Stimulated activated CD8-positive, alpha-beta memory T cell treated with anti-CD3 and anti-CD28 coated beads, Interleukin-7, amount 100 ng/mL, for 48 hours (primary cell): Measurements from ENCODE around the gene ZNF223.
A peak's percentile ranks its signal among the peaks of the same experiment; 100 is the strongest.

Experiments
- DNase-seq, 2 donors: peaks; one replicate each; pipeline ENCODE4 v3.0.0-alpha.2; 2020; ENCODE audit warnings: low read depth in 1 of 2; ENCODE audit errors: extremely low read depth in 1 of 2

The ZNF223 gene

DNA sequence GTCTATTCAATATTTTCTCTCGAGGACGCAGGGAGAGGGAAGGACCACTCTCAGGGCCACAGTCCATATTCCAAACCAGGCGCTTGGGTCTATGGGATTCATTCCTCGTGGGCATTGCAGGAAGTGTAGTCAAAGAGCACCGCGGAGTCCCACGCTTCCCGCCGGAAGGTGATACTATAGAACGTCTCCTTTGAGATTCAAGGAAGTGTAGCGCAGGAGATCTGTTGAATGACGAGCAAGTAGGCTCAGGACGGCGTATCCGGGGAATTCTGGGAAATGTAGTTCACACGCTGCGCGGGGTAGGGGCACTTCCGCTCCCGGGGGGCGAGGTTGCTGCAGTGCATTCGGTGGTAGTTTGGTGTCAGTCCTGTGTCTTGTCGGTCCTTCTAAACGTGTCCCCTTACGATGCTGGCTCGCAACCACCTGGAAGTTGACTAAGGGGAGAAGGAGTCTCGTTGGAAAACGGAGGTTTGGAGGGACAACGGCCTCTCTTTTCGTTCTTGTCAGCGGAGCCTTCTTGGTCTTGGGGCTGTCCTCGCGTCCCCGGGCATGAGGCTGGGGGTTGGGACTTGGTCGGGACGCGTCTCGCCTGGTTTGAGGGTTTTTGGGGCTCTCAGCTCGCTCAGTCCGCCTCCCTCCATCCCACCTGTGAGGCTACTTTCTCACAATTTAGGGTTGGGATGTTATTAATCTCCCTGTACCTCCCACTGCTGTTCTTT is 20.1 kb downstream of the ZNF223 start, which contains the start of gene ZNF284:
Gene ZNF284, plus strand, starts transcription at position 336 of the 719 bp plus-strand sequence. CDS start 4,231 bp downstream, outside the sequence.
- peak; percentile 59 to 71 for DNase-seq

DNA sequence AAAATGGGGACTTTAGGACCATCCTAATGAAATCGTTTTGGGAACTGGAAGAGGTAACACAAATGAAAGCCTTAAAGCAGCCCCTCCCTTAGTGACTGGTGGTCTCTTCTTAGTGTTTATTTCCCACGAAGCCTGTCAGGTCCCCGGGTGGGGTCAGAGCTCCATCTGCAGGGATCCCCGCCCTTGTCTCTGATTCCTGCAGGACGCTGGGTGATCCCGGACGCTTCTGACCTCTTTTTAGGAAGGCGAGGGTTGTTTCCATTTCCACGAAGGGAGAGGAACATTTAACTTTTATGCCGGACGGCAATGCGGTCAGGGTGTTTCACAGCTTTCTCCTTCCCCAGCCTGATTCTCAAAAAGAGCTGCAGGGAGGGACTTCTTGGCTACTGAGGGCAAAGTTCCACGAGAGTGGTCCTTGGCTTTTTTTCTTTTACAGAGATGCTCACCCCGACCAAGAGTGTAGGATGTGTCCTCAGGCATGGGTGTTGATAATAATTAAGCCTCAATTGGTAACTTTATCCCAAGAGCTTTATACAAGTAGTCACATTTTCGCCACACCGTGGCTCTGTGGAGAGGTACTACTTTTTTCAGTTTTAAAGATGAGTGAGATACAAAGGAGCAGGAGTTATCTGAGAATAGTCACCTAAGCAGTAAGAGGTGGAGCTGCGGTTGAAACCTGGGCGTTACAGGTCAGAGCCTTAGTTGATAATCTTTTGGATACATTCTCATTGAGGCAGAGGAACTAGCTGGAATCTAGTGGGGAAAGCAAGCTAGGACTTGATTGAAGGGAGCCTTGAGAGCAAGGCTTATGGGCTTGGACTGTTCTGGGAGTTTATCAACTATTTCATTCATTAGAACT is 20.9 kb downstream of the ZNF223 start:
- DNase-seq, result no peak

DNA sequence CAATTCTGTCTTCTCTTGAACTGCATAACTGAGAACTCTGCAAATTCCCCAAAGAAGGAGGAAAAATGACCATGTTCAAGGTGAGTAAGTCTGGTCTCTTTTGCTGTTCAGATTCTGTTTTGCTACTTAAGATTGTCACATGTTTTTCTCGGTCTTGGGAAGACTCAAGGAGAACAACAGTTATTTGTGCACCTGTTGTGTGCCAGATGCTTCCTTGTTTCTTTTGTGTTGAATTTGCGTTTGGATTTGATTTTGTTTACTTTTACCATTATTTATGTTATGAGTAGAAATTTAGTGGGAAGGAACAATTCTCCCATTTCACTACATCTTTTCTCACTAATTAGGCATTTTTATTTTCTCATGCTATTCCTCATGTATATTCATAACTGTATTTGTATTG is 24.5 kb downstream of the ZNF223 start:
- no peak for DNase-seq

DNA sequence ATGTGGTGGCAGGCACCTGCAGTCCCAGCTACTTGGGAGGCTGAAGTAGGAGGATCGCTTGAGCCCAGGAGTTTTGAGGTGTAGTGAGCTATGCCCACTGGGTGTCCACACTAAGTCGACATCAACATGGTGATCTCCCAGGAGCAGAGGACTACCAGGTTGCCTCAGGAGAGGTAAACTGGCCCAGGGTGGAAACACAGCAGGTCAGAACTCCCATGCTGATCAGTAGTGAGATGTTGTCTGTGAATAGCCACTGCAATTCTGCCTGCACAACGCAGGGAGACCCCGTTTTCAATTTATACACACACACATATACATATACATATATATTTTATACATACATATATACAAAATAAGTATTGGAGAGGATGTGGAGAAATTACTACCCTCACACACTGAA is 40.3 kb downstream of the ZNF223 start:
- no peak for DNase-seq

DNA sequence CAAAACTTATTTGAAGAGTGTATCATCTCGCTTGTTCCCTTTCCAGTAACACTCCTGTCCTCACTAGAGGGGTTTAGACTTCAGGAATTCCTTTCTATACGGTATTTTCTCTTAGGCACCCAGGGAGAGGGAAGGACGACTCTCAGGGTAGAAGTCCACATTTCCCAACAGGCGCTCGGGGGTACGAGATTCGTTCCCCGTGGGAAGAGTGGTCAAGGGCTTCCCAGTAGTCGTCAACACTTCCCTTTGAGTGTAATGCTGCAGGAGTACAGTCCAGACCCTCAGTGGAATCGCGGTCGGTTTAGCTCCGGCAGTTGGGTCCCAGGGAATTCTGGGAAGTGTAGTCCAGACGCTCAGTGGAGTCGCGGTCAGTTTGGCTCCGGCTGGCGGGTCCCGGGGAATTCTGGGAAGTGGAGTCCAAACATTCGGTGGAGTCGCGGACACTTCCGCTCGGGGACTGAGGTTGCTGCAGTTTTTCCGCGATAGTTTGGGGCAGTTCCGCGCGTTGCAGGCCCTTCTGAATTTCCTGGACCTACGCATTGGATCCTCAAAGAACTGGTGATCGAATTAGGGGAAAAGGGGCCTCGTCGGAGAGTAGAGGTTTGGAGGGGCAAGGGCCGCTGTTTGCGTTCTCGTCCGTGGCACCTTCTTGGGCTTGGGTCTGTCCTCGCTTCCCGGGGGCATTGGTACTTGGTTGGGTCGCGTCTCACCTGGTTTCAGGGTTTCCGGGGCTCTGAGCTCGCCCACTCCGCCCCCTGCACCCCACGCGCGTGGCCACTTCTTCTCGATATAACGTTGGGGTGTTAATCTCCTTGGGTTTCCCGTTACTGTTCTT is 42.3 kb downstream of the ZNF223 start, which contains the start of gene ZNF224:
Gene ZNF224, plus strand, starts transcription at position 431 of the 835 bp plus-strand sequence. CDS start 3,513 bp downstream, outside the sequence.
- DNase-seq, result peak; percentile 66 to 80

DNA sequence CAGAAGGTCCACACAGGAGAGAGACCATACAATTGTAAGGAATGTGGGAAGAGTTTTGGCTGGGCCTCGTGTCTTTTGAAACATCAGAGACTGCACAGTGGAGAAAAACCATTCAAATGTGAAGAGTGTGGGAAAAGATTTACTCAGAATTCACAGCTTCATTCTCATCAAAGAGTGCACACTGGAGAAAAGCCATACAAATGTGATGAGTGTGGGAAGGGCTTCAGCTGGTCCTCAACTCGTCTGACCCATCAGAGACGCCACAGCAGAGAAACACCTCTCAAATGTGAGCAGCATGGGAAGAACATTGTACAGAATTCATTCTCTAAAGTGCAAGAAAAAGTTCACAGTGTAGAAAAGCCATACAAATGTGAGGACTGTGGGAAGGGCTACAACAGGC is 55.9 kb downstream of the ZNF223 start:
- DNase-seq, result no peak

DNA sequence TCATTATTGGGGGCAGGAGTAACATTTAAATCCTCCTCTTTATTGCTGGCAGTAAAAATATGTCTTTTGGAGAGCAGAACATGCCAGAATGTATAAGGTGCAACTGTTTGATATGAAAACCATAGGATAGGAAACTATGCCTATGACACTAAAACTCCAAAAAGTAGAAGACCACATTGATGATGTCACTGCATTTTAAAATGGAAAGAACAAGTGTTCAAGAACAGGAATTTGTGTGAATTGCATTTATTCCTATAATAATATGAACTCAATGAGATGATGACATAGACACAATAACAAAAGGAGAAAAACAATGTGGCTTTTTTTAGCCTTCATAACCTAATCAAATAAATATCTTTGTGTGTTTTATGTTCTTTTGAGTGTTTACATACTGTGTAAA is 57.6 kb downstream of the ZNF223 start:
- DNase-seq, result no peak

DNA sequence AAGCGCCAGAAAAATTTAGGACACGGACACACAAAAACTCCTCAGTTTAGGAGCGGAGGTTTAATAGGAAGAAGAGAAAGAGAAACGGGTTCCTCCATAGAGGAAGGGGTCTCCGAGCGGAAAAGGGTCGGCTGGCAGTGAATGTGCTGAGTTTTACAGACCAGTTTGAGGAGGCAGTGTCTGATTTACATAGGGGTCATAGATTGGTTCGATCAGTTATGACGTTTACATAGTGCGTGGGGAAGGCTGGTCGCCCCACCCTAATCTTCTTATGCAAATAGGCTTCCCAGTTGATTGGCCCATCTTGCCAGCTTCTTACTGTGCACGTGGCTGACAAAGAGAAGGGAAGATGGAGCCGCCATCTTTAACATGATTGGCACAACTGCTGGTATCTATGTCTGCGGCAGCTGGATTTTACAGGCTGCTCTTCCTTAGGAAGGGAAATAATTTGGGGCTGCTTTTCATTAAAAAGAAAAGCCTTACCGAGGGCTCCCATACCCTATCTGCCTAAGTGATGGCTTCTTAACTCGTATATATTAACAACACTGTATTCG is 60.2 kb downstream of the ZNF223 start:
- no peak for DNase-seq

DNA sequence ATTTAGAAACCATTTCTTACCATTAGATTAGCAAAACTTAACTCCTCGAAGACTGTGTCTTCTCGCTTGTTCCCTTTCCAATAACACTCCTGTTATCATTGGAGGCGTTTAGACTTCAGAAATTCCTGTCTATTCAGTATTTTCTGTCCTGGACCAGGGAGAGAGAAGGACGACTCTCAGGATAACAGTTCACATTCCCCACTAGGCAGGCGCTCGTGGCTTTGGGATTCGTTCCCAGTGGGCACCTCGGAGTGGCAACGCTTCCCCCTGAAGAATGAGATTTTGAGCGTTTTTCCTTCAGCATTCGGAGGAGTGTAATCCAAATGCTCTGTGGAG is 60.9 kb downstream of the ZNF223 start:
- no peak for DNase-seq

DNA sequence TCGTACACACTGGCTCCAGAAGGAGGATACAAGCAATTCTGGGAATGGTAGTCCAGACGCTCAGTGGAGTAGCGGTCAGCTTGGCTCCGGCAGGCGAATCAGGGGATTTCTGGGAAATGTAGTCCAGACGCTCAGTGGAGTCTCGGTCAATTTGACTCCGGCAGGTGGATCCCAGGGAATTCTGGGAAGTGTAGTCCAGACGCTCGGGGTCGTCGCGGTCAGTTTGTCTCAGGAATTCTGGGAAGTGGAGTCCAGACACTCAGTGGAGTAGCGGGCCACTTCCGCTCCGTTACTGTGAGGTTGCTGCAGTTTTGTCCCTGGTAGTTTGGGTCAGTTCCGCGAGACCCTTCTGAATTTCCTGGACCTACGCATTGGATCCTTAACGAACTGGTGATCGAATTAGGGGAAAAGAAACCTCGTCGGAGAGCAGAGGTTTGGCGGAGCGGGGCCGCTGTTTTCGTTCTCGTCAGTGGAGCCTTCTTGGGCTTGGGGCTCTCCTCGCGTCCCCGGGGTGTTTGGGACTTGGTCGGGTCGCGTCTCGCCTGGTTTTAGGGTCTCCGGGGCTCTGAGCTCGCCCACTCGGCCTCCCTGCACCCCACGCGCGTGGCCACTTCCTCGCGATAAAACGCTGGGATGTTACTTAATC is 61.4 kb downstream of the ZNF223 start, which contains the start of gene ZNF225:
Gene ZNF225, plus strand, starts transcription at position 262 of the 646 bp plus-strand sequence. CDS start 2,429 bp downstream, outside the sequence.
- peak; percentile 64 to 86 for DNase-seq

DNA sequence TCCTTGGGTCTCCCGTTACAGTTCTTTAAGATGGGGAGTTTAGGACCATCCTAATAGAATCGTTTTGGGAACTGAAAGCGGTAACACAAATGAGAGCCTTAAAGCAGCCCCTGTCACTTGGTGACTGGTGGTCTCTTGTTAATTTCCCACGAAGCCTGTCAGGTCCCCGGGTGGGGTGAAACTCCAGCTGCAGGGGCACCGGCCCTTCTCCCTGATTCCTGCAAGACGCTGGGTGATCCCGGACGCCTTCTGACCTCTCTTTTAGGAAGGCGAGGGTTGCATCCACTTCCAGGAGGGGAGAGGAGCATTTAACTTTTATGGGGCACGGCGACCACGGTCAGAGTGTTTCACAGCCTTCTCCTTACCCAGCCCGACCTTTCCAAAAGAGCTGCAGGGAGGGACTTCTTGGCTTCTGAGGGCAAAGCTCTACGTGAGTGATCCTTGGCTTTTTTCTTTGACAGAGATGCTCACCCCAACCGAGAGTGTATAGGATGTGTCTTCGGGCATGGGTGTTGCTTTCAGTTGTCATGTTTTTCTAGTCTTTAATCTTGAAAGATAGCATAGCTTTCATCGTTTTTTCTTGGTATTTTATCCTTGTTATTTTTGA is 62.1 kb downstream of the ZNF223 start:
- no peak for DNase-seq
